ENCODE measurements around the gene ARHGAP42.

GRCh38 chr11:101032991-101033390 lies 345.9 kb downstream of the ARHGAP42 start:
- TF ChIP-seq CTCF (IDR thresholded peaks at IDR 0.05; ENCODE audit: low read depth, low read length, poor library complexity, severe bottlenecking) (no peak), EZH2phosphoT487 (IDR thresholded peaks at IDR 0.05; ENCODE audit: borderline replicate concordance, low read length) (no peak)
